CD4-positive, alpha-beta T cell treated with Interleukin-10 for 1 hour (primary cell): ENCODE results near the gene ESPNL.

ENCODE experiments used
- DNase-seq: peaks from one replicate; pipeline ENCODE4 v3.0.0-alpha.2; 2020

The ESPNL gene

GRCh38 chr2:238142382-238143205 lies 42.5 kb downstream of the ESPNL start:
- DNase-seq, result no peak

GRCh38 chr2:238143239-238143951 lies 43.3 kb downstream of the ESPNL start:
- DNase-seq, result no peak

GRCh38 chr2:238144262-238144661 lies 44.1 kb downstream of the ESPNL start:
- no peak for DNase-seq

- DNase-seq, result no peak
These were observed 44.9 kb downstream of the ESPNL start for GRCh38 chr2:238145046-238145445.

- DNase-seq, result no peak
These were observed 45.7 kb downstream of the ESPNL start for GRCh38 chr2:238145851-238146250.

GRCh38 chr2:238146884-238147544 lies 46.9 kb downstream of the ESPNL start:
- no peak for DNase-seq

- no peak for DNase-seq
These were observed 48.8 kb downstream of the ESPNL start for GRCh38 chr2:238148981-238149380.

- no peak for DNase-seq
These were observed 49.9 kb downstream of the ESPNL start for GRCh38 chr2:238149841-238150572.

- no peak for DNase-seq
These were observed 50.5 kb downstream of the ESPNL start for GRCh38 chr2:238150686-238151085.

GRCh38 chr2:238151205-238151604 lies 51.1 kb downstream of the ESPNL start:
- DNase-seq, result no peak

GRCh38 chr2:238151628-238152235 lies 51.6 kb downstream of the ESPNL start:
- DNase-seq, result no peak

- no peak for DNase-seq
These were observed 52.9 kb downstream of the ESPNL start for GRCh38 chr2:238152771-238153688.

- DNase-seq, result no peak
These were observed 54.4 kb downstream of the ESPNL start for GRCh38 chr2:238154570-238154969.

GRCh38 chr2:238155051-238155760 lies 55.1 kb downstream of the ESPNL start:
- no peak for DNase-seq

- DNase-seq, result no peak
These were observed 55.9 kb downstream of the ESPNL start for GRCh38 chr2:238155761-238156694.

GRCh38 chr2:238157506-238158017 lies 57.4 kb downstream of the ESPNL start:
- DNase-seq, result no peak

GRCh38 chr2:238158018-238158508 lies 57.9 kb downstream of the ESPNL start:
- no peak for DNase-seq

- peak; percentile 46 for DNase-seq
These were observed 58.5 kb downstream of the ESPNL start, which contains the start of gene ERFE for GRCh38 chr2:238158509-238159070. TSS of gene ERFE (plus strand) at chr2:238158970. CDS start at chr2:238159008, 38 bp downstream.
